ENCODE data around the gene PPP1CC. TPM values are rescaled to one million over a fixed set of nuclear protein-coding genes. Genes with fewer than 3 reads are reported as not detected.

The PPP1CC gene
- total and polyA plus RNA-seq, 2 of the 4 experiments (the other 2 are of a cell fraction): 71.0 to 126 TPM

GRCh38 chr12:110699591-110700445 is 42.9 kb downstream of the PPP1CC start:
- Histone ChIP-seq H2AK5ac (ENCODE audit: low read depth, low read length) (no peak overlapping the region), H4K91ac (ENCODE audit: insufficient read depth, low read depth, low read length) (no peak overlapping the region), H3K36me3 (ENCODE audit: control insufficient read depth, insufficient read depth, low read length) (no peaks in the 10 kb centered on the region), H3K4me2 (ENCODE audit: low read depth, low read length) (no peak overlapping the region), H3K9me1 (ENCODE audit: insufficient read depth, low read length) (no peaks in the 10 kb centered on the region), H3K79me1 (ENCODE audit: low read depth in 1 of 2, low read length in 2 of 2) (no peaks in the 10 kb centered on the region), H4K8ac (ENCODE audit: low read depth in 2 of 2, low read length in 2 of 2) (no peak overlapping the region), H2AK9ac (replicated peaks; ENCODE audit: low read depth, low read length, poor library complexity) (no peak overlapping the region), H3K27ac (ENCODE audit: insufficient read depth, low read length) (no peak overlapping the region), H3K27me3 (ENCODE audit: control insufficient read depth, insufficient read depth, low read length) (no peaks in the 10 kb centered on the region), H3K23ac (ENCODE audit: low read depth, low read length) (no peak overlapping the region), H3K14ac (replicated peaks; ENCODE audit: low read depth, low read length) (no peak overlapping the region), H3K56ac (ENCODE audit: extremely low read depth, insufficient read depth, low read length) (no peak overlapping the region), H3K18ac (ENCODE audit: low read depth, low read length) (no peak overlapping the region), H3K4me1 (ENCODE audit: control insufficient read depth, insufficient read depth, low read length) (no peaks in the 10 kb centered on the region; the same call in 1 of the 2 replicates), H3K9ac (ENCODE audit: low read depth, low read length) (no peak overlapping the region), H2AFZ (replicated peaks; ENCODE audit: low read length, poor library complexity) (no peak overlapping the region), H2BK120ac (ENCODE audit: low read depth, low read length) (no peak overlapping the region), H4K20me1 (ENCODE audit: insufficient read depth, low read length) (no peaks in the 10 kb centered on the region), H4K5ac (ENCODE audit: low read depth, low read length) (no peak overlapping the region), H3K9me3 (ENCODE audit: control insufficient read depth, insufficient read depth, low read length) (no peaks in the 10 kb centered on the region), H2BK20ac (ENCODE audit: low read depth, low read length) (no peak overlapping the region), H3K4ac (ENCODE audit: low read depth, low read length) (no peak overlapping the region), H3K4me3 (ENCODE audit: insufficient read depth, low read depth, low read length) (no peak overlapping the region), H2BK15ac (ENCODE audit: low read depth, low read length) (no peak overlapping the region), H2BK5ac (ENCODE audit: low read depth, low read length, poor library complexity, severe bottlenecking) (no peak overlapping the region)
- 90% methylated on average over 6 of the region's 28 CpGs; no CpG with 5 or more reads in 1 of the 2 experiments for WGBS, 2 experiments (ENCODE audit: extremely low coverage in 2 of 2, insufficient read length in 1 of 2)
- intact Hi-C loops (cut with micrococcal nuclease) (no loop called here), dilution Hi-C loops (cut with HindIII; ENCODE audit: low sequenced_read_pairs, unreplicated experiment) (no loop called here), in situ Hi-C loops (cut with MboI; ENCODE audit: low sequenced_read_pairs) (no loop called here)
- TF ChIP-seq RFX5 (IDR thresholded peaks at IDR 0.05; ENCODE audit: low read depth, low read length) (no peak), MXI1 (IDR thresholded peaks at IDR 0.05; ENCODE audit: borderline replicate concordance, low read depth, low read length) (no peak), RCOR1 (IDR thresholded peaks at IDR 0.05; ENCODE audit: insufficient replicate concordance, low read length) (no peak), MAFK (IDR thresholded peaks at IDR 0.05; ENCODE audit: low read depth, low read length) (no peak), MAZ (IDR thresholded peaks at IDR 0.05; ENCODE audit: borderline replicate concordance, low read depth, low read length) (no peak), USF2 (IDR thresholded peaks at IDR 0.05; ENCODE audit: low read depth, low read length) (no peak), NFE2L2 (IDR thresholded peaks at IDR 0.05; ENCODE audit: low read depth, low read length) (no peak), RAD21 (IDR thresholded peaks at IDR 0.05; ENCODE audit: low read length) (no peak), SMC3 (IDR thresholded peaks at IDR 0.05; ENCODE audit: low read depth, low read length) (no peak)
- no peak for DNase-seq
- no TSS peak for BruUV-seq (replicated peaks)
- ChIA-PET CTCF (no interaction called here), POLR2A (ENCODE audit: unreplicated experiment) (no interaction called here)
- no peak for ATAC-seq (ENCODE audit: low read depth)
